LNCaP clone FGC (cell line): ENCODE measurements around the gene ARL5B.

Experiments
- DNase-seq: peaks from one replicate; pipeline ENCODE4 v3.0.0-alpha.2; 2011; ENCODE audit warnings: low read depth
- H3K4me3 ChIP-seq: 2 replicates; pipeline ENCODE4 v1.5.1; 2011; ENCODE audit warnings: mild to moderate bottlenecking, low read depth, low read length, control low read depth
- CTCF ChIP-seq: IDR thresholded peaks from 2 replicates; pipeline ENCODE4 v1.5.1; 2012; ENCODE audit warnings: mild to moderate bottlenecking; ENCODE audit not compliant: control insufficient read depth, insufficient read depth; ENCODE audit errors: extremely low read depth

The ARL5B gene

GRCh38 chr10:18680754-18681153 is 21.5 kb downstream of the ARL5B start:
- DNase-seq, result no peak
- H3K4me3 ChIP-seq, result no peak overlapping the region
- no peak for TF ChIP-seq CTCF

GRCh38 chr10:18681366-18681765 is 22.1 kb downstream of the ARL5B start:
- TF ChIP-seq CTCF, result no peak
- no peak for DNase-seq
- no peak overlapping the region for H3K4me3 ChIP-seq

- no peak for DNase-seq
- no peak overlapping the region for H3K4me3 ChIP-seq
These were observed 22.8 kb downstream of the ARL5B start for GRCh38 chr10:18681971-18682411.

GRCh38 chr10:18683427-18683826 is 24.2 kb downstream of the ARL5B start:
- DNase-seq, result no peak
- TF ChIP-seq CTCF, result no peak
- no peak overlapping the region for H3K4me3 ChIP-seq

More at GRCh38 chr10:18681971-18682411, 22.8 kb downstream of the ARL5B start:
- TF ChIP-seq CTCF, result no peak

- no peak for TF ChIP-seq CTCF
These were observed 25.2 kb downstream of the ARL5B start for GRCh38 chr10:18684416-18684815.

GRCh38 chr10:18684953-18685352 is 25.7 kb downstream of the ARL5B start:
- no peak for DNase-seq
- no peak overlapping the region for H3K4me3 ChIP-seq
- TF ChIP-seq CTCF, result no peak

More at GRCh38 chr10:18684416-18684815, 25.2 kb downstream of the ARL5B start:
- no peak for DNase-seq
- H3K4me3 ChIP-seq, result no peak overlapping the region

GRCh38 chr10:18685555-18685954 is 26.3 kb downstream of the ARL5B start:
- DNase-seq, result no peak
- no peak overlapping the region for H3K4me3 ChIP-seq
- no peak for TF ChIP-seq CTCF
